Measurements from ENCODE around the gene KMT2C.

- TF ChIP-seq CTCF (IDR thresholded peaks at IDR 0.05 in 2 of 3, conservative IDR thresholded peaks at IDR 0.05 in 1 of 3; ENCODE audit: control insufficient read depth in 2 of 3, extremely low read depth in 1 of 3, insufficient read depth in 1 of 3, low read depth in 3 of 3, low read length in 3 of 3), result no peak
- TF ChIP-seq MYC (IDR thresholded peaks at IDR 0.05; ENCODE audit: insufficient read depth, insufficient read length, insufficient replicate concordance, low read length, severe bottlenecking), result no peak
- TF ChIP-seq CEBPB (IDR thresholded peaks at IDR 0.05; ENCODE audit: borderline replicate concordance in 1 of 2, low read depth in 2 of 2, low read length in 2 of 2), result no peak
- TF ChIP-seq EZH2 (IDR thresholded peaks at IDR 0.05; ENCODE audit: borderline replicate concordance, control insufficient read depth, low read depth, low read length), result no peak
- no peak for TF ChIP-seq ZBTB4 (CRISPR knock-in tag; IDR thresholded peaks at IDR 0.05)
- TF ChIP-seq SIN3A (IDR thresholded peaks at IDR 0.05; ENCODE audit: low read depth, low read length), result no peak
- TF ChIP-seq E2F4 (IDR thresholded peaks at IDR 0.05; ENCODE audit: low read depth, low read length), result no peak
- TF ChIP-seq ZBTB33 (IDR thresholded peaks at IDR 0.05), result no peak
- TF ChIP-seq MAX (IDR thresholded peaks at IDR 0.05; ENCODE audit: low read depth, low read length), result no peak
- TF ChIP-seq SMC3 (IDR thresholded peaks at IDR 0.05; ENCODE audit: borderline replicate concordance, low read length), result no peak
- no peak for TF ChIP-seq POLR2AphosphoS2 (IDR thresholded peaks at IDR 0.05; ENCODE audit: low read depth, low read length)
Measured at GRCh38 chr7:152089183-152089582, 346.6 kb downstream of the KMT2C start.

Measured in GM12878 (cell line).